ENCODE measurements around the gene PLA2G7.

DNA sequence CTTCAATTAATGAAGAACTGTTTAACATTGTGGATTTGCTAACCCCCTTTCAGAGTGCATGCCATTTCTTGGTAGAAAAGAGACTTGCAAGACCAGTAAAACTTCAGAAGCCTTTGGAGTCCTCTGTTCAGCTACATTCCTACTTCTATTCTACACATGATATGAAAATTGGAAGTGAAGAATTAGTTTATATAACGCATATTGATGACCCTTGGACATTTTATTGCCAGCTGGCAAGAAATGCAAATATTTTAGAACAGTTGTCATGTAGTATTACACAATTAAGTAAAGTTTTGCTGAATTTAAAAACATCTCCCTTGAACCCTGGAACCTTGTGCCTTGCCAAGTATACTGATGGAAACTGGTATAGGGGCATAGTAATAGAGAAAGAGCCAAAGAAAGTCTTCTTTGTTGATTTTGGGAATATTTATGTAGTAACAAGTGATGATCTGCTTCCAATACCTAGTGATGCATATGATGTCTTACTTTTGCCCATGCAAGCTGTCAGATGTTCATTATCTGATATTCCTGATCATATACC lies 44.2 kb downstream of the PLA2G7 start:
- TF ChIP-seq, protein P1, sequence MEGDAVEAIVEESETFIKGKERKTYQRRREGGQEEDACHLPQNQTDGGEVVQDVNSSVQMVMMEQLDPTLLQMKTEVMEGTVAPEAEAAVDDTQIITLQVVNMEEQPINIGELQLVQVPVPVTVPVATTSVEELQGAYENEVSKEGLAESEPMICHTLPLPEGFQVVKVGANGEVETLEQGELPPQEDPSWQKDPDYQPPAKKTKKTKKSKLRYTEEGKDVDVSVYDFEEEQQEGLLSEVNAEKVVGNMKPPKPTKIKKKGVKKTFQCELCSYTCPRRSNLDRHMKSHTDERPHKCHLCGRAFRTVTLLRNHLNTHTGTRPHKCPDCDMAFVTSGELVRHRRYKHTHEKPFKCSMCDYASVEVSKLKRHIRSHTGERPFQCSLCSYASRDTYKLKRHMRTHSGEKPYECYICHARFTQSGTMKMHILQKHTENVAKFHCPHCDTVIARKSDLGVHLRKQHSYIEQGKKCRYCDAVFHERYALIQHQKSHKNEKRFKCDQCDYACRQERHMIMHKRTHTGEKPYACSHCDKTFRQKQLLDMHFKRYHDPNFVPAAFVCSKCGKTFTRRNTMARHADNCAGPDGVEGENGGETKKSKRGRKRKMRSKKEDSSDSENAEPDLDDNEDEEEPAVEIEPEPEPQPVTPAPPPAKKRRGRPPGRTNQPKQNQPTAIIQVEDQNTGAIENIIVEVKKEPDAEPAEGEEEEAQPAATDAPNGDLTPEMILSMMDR (IDR thresholded peaks at IDR 0.05; ENCODE audit: low read depth, low read length) = no peak
- TF ChIP-seq EZH2phosphoT487 (IDR thresholded peaks at IDR 0.05; ENCODE audit: low read depth) = no peak

Data from OCI-LY3 (cell line).